Lower leg skin (tissue), 3 donors: ENCODE results near the gene IBA57.

Experiments used
- POLR2A ChIP-seq, 2 donors: fragments of 450-650 bp; IDR thresholded peaks; one replicate each; pipeline ENCODE4 v1.6.1; 2016 to 2017; ENCODE audit warnings: antibody characterized with exemption in 2 of 2, mild to moderate bottlenecking in 1 of 2, moderate library complexity in 1 of 2
- TF ChIP-seq, protein P1 (sequence below), 3 donors: fragments of 450-650 bp; IDR thresholded peaks; one replicate each; pipeline ENCODE4 v1.5.1; 2016; ENCODE audit warnings: antibody characterized with exemption in 3 of 3, mild to moderate bottlenecking in 3 of 3, moderate library complexity in 2 of 3

DNA sequence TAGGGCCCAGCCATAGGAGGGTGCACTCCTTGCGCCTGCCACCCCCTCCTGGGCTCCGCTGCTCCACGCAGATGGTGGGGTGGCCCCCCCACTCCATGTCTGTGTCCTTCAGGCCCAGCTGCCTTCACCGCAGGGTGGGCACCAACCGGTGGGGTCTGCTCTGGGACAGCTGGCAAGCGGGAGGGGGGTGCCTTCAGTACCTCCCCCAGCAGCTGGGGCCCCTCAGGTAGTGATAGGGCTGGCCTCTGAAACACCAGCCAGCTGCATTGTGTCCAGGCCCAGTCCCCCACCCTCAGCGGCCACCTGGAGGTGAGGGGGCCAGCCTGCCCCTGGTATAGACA lies 15.5 kb upstream of the IBA57 start:
- TF ChIP-seq, protein P1, sequence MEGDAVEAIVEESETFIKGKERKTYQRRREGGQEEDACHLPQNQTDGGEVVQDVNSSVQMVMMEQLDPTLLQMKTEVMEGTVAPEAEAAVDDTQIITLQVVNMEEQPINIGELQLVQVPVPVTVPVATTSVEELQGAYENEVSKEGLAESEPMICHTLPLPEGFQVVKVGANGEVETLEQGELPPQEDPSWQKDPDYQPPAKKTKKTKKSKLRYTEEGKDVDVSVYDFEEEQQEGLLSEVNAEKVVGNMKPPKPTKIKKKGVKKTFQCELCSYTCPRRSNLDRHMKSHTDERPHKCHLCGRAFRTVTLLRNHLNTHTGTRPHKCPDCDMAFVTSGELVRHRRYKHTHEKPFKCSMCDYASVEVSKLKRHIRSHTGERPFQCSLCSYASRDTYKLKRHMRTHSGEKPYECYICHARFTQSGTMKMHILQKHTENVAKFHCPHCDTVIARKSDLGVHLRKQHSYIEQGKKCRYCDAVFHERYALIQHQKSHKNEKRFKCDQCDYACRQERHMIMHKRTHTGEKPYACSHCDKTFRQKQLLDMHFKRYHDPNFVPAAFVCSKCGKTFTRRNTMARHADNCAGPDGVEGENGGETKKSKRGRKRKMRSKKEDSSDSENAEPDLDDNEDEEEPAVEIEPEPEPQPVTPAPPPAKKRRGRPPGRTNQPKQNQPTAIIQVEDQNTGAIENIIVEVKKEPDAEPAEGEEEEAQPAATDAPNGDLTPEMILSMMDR (IDR thresholded peaks at IDR 0.05), result no peak
- TF ChIP-seq POLR2A (IDR thresholded peaks at IDR 0.05), result no peak
